Measurements from ENCODE around the gene PPP1R10. TPM values are rescaled to one million over a fixed set of nuclear protein-coding genes. Genes with fewer than 3 reads are reported as not detected.

PPP1R10 gene
- total RNA-seq, 1 experiment from 2014 or later: 103 TPM

GRCh38 chr6:30645989-30646388, 28.9 kb upstream of the PPP1R10 start:
- BruUV-seq (replicated peaks): no TSS peak
- peak overlapping the region; percentile 71 for H3K27ac Mint-ChIP-seq (ENCODE audit: low read depth, unreplicated experiment)
- H3K4me1 Mint-ChIP-seq (ENCODE audit: insufficient read depth, unreplicated experiment): peaks cover 14% of the 10 kb centered on the region
- H3K4me3 Mint-ChIP-seq (ENCODE audit: unreplicated experiment): peak overlapping the region; percentile 81
- ChIA-PET CTCF (interaction anchor here (0.5 to 1.0 kb wide), 5 partner anchors 17 to 111 kb away, joined by 3 to 4 read pairs (median 3); no protein-coding TSS in a partner anchor), POLR2A (interaction anchor here (0.7 to 4.1 kb wide), 10 partner anchors 17 to 89 kb away, joined by 3 to 38 read pairs (median 4); partner anchors contain the start of genes DHX16, MRPS18B, PPP1R10 and PRR3)
- no peaks in the 10 kb centered on the region for H3K9me3 Mint-ChIP-seq (ENCODE audit: unreplicated experiment)
- intact Hi-C loops (cut with micrococcal nuclease): no loop called here
- TF ChIP-seq, protein P1, sequence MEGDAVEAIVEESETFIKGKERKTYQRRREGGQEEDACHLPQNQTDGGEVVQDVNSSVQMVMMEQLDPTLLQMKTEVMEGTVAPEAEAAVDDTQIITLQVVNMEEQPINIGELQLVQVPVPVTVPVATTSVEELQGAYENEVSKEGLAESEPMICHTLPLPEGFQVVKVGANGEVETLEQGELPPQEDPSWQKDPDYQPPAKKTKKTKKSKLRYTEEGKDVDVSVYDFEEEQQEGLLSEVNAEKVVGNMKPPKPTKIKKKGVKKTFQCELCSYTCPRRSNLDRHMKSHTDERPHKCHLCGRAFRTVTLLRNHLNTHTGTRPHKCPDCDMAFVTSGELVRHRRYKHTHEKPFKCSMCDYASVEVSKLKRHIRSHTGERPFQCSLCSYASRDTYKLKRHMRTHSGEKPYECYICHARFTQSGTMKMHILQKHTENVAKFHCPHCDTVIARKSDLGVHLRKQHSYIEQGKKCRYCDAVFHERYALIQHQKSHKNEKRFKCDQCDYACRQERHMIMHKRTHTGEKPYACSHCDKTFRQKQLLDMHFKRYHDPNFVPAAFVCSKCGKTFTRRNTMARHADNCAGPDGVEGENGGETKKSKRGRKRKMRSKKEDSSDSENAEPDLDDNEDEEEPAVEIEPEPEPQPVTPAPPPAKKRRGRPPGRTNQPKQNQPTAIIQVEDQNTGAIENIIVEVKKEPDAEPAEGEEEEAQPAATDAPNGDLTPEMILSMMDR (IDR thresholded peaks at IDR 0.05; ENCODE audit: unreplicated experiment): no peak
- H3K27me3 Mint-ChIP-seq (ENCODE audit: insufficient read depth, unreplicated experiment): no peaks in the 10 kb centered on the region
- peaks cover 36% of the 10 kb centered on the region for H3K36me3 Mint-ChIP-seq (ENCODE audit: insufficient read depth, unreplicated experiment)
- DNase-seq (ENCODE audit: unreplicated experiment): no peak

GRCh38 chr6:30644769-30645168, 27.7 kb upstream of the PPP1R10 start:
- H3K4me3 Mint-ChIP-seq (ENCODE audit: unreplicated experiment): no peak overlapping the region
- H3K27ac Mint-ChIP-seq (ENCODE audit: low read depth, unreplicated experiment): peak overlapping the region; percentile 43
- no peaks in the 10 kb centered on the region for H3K9me3 Mint-ChIP-seq (ENCODE audit: unreplicated experiment)
- ChIA-PET CTCF (interaction anchor here (0.6 to 2.3 kb wide), 2 partner anchors 34 to 78 kb away, joined by 3 to 10 read pairs; no protein-coding TSS in a partner anchor), POLR2A (interaction anchor here (0.7 to 4.1 kb wide), 2 partner anchors 8 to 27 kb away, joined by 3 to 38 read pairs; partner anchors contain the start of genes MRPS18B and PPP1R10)
- no peak for DNase-seq (ENCODE audit: unreplicated experiment)
- peaks cover 27% of the 10 kb centered on the region for H3K36me3 Mint-ChIP-seq (ENCODE audit: insufficient read depth, unreplicated experiment)
- intact Hi-C loops (cut with micrococcal nuclease): no loop called here
- H3K27me3 Mint-ChIP-seq (ENCODE audit: insufficient read depth, unreplicated experiment): no peaks in the 10 kb centered on the region
- BruUV-seq (replicated peaks): no TSS peak
- peaks cover 14% of the 10 kb centered on the region for H3K4me1 Mint-ChIP-seq (ENCODE audit: insufficient read depth, unreplicated experiment)
- TF ChIP-seq, protein P1 (IDR thresholded peaks at IDR 0.05; ENCODE audit: unreplicated experiment): no peak

DNA sequence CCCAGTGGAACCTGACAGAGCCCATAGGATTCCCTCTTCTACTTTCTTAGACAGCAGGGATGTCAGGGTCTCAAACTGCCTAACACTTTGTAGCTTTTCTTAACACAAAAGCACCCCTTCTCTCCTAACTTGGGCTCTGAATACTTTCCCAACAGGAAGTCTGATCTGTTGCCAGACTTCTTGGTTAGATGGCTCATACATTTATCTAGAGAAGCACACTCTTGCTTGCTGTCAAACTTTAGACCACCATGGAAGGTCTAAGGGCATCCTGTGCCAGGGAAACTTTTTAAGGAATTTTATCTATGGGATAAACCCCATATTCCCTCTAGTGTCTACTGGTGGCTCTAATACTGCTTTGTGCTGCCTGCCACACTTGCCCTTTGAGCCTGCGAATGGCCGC, 26.6 kb upstream of the PPP1R10 start:
- H3K27ac Mint-ChIP-seq (ENCODE audit: low read depth, unreplicated experiment): no peak overlapping the region
- TF ChIP-seq, protein P1 (IDR thresholded peaks at IDR 0.05; ENCODE audit: unreplicated experiment): no peak
- ChIA-PET CTCF (interaction anchor here (0.5 to 2.3 kb wide), 3 partner anchors 10 to 79 kb away, joined by 3 to 10 read pairs (median 5); no protein-coding TSS in a partner anchor), POLR2A (interaction anchor here (0.6 to 4.1 kb wide), 4 partner anchors 15 to 26 kb away, joined by 3 to 38 read pairs (median 4); partner anchors contain the start of genes MRPS18B and PPP1R10)
- intact Hi-C loops (cut with micrococcal nuclease): no loop called here
- DNase-seq (ENCODE audit: unreplicated experiment): no peak
- H3K4me3 Mint-ChIP-seq (ENCODE audit: unreplicated experiment): no peak overlapping the region
- H3K9me3 Mint-ChIP-seq (ENCODE audit: unreplicated experiment): no peaks in the 10 kb centered on the region
- H3K27me3 Mint-ChIP-seq (ENCODE audit: insufficient read depth, unreplicated experiment): no peaks in the 10 kb centered on the region
- peaks cover 23% of the 10 kb centered on the region for H3K36me3 Mint-ChIP-seq (ENCODE audit: insufficient read depth, unreplicated experiment)
- no TSS peak for BruUV-seq (replicated peaks)
- H3K4me1 Mint-ChIP-seq (ENCODE audit: insufficient read depth, unreplicated experiment): peaks cover 14% of the 10 kb centered on the region

- intact Hi-C loops (cut with micrococcal nuclease): no loop called here
- POLR2A ChIA-PET: interaction anchor here (1.6 to 2.3 kb wide), 3 partner anchors 13 to 23 kb away, joined by 4 to 11 read pairs (median 8); partner anchors contain the start of genes ATAT1, MRPS18B and PPP1R10
- TF ChIP-seq, protein P1 (IDR thresholded peaks at IDR 0.05; ENCODE audit: unreplicated experiment): no peak
- BruUV-seq (replicated peaks): no TSS peak
- no peak for DNase-seq (ENCODE audit: unreplicated experiment)
- CTCF ChIA-PET: interaction anchor here (0.6 to 1.8 kb wide), 4 partner anchors 24 to 77 kb away, joined by 3 to 4 read pairs (median 3); no protein-coding TSS in a partner anchor
- Mint-ChIP-seq H3K36me3 (ENCODE audit: insufficient read depth, unreplicated experiment) (peaks cover 23% of the 10 kb centered on the region), H3K27me3 (ENCODE audit: insufficient read depth, unreplicated experiment) (no peaks in the 10 kb centered on the region), H3K9me3 (ENCODE audit: unreplicated experiment) (no peaks in the 10 kb centered on the region), H3K27ac (ENCODE audit: low read depth, unreplicated experiment) (no peak overlapping the region), H3K4me3 (ENCODE audit: unreplicated experiment) (no peak overlapping the region), H3K4me1 (ENCODE audit: insufficient read depth, unreplicated experiment) (peaks cover 7% of the 10 kb centered on the region)
Observed at GRCh38 chr6:30641048-30641447, 24.0 kb upstream of the PPP1R10 start.
